Omental fat pad (tissue), 4 donors: ENCODE results near the gene ZNF366. TPM values are rescaled to one million over a fixed set of nuclear protein-coding genes. Genes with fewer than 3 reads are reported as not detected.
A peak's percentile ranks its signal among the peaks of the same experiment; 100 is the strongest.

Source experiments
- ATAC-seq: fragments of 150-250 bp; one replicate; pipeline ENCODE4 v1.9.1; 2016; ENCODE audit warnings: mild to moderate bottlenecking, moderate library complexity; ENCODE audit not compliant: low FRiP score
- DNase-seq: peaks from one replicate; pipeline ENCODE4 v3.0.0-alpha.2; 2019; ENCODE audit warnings: low spot score
- CTCF ChIP-seq, 3 donors: fragments of 450-650 bp; IDR thresholded peaks; one replicate each; pipeline ENCODE4 v1.5.1; 2016 to 2017; ENCODE audit warnings: antibody characterized with exemption in 3 of 3, mild to moderate bottlenecking in 3 of 3, moderate library complexity in 2 of 3
- total RNA-seq, 4 donors: library from RNA; depleted of rRNA; stranded (reverse); fragments of >200 nt; gene quantifications; one replicate each; pipeline ENCODE4 v1.1.0, GENCODE V29; 2016

Gene ZNF366
- total RNA-seq, 4 donors from 2014 or later, result 0.74 to 25.2 (median 6.5) TPM

GRCh38 chr5:72505016-72505415 is 2.2 kb downstream of the ZNF366 start:
- no peak for TF ChIP-seq CTCF (IDR thresholded peaks at IDR 0.05)
- DNase-seq, result no peak
- no peak for ATAC-seq

- DNase-seq, result no peak
- no peak for TF ChIP-seq CTCF (IDR thresholded peaks at IDR 0.05)
- ATAC-seq, result peak; percentile 56
Measured at GRCh38 chr5:72503888-72504491, 3.2 kb downstream of the ZNF366 start.

GRCh38 chr5:72501488-72501887 is 5.7 kb downstream of the ZNF366 start:
- DNase-seq (no peak), ATAC-seq (no peak)
- no peak for TF ChIP-seq CTCF (IDR thresholded peaks at IDR 0.05)

DNA sequence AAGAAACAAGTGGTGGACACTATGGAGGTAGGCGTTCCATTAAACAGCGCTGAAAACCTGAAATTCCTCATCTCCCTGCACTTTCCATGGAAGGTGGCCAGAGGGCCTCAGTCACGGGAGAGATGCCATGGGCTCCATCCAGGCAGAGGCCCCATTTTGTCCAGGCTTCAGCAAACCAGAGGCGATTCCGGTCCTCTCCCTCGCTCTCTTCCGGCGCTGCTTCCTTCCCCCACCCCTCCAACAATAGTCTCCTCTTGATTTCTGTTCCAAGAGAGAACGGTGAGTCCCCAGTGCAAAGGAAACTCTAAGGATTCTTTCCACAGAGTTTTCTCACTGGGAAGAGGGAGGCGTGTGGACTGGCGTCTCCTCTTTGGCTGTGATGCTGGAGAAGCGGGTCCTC is 7.5 kb downstream of the ZNF366 start:
- DNase-seq, result no peak
- ATAC-seq, result no peak
- TF ChIP-seq CTCF (IDR thresholded peaks at IDR 0.05), result no peak

GRCh38 chr5:72499090-72499489 is 8.1 kb downstream of the ZNF366 start:
- DNase-seq (no peak), ATAC-seq (no peak)
- no peak for TF ChIP-seq CTCF (IDR thresholded peaks at IDR 0.05)

DNA sequence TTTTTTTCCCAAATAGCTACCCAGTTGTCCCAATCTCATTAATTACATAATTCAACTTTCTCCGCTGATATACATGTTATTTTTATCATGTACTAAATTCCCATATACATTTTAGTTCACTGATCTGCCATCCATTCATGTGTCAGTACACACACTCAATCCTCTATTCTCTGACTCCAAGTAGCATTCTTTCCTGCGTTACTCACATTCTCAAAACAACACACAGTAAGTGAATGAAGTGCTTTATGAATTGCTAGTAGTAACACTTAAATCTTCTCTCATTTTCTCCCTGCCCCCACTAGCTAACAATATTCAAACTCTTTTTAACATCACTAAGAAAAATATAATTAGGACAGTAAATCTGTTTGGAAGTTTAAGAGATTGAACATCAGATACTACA is 8.9 kb downstream of the ZNF366 start:
- DNase-seq, result no peak
- ATAC-seq, result no peak
- TF ChIP-seq CTCF (IDR thresholded peaks at IDR 0.05), result no peak

- ATAC-seq (no peak), DNase-seq (no peak)
- no peak for TF ChIP-seq CTCF (IDR thresholded peaks at IDR 0.05)
Measured at GRCh38 chr5:72497823-72498222, 9.4 kb downstream of the ZNF366 start.
